A549 (cell line): Measurements from ENCODE around the gene ECM1.

Experiments used
- HDAC2 ChIP-seq: fragments of 200-600 bp; sonication (generic); IDR thresholded peaks from 2 replicates; pipeline ENCODE4 v1.6.1; 2016
- POLR2A ChIP-seq: IDR thresholded peaks from 2 replicates; pipeline ENCODE4 v1.6.1; 2012; ENCODE audit warnings: mild to moderate bottlenecking, low read length
- RCOR1 ChIP-seq: fragments of 150-350 bp; IDR thresholded peaks from 2 replicates; pipeline ENCODE4 v1.6.1; 2014; ENCODE audit warnings: antibody characterized with exemption, low read length, low read depth
- SREBF2 ChIP-seq: fragments of 450-650 bp; IDR thresholded peaks from 2 replicates; pipeline ENCODE4 v1.6.1; 2014; ENCODE audit warnings: mild to moderate bottlenecking, moderate library complexity
- TF ChIP-seq, protein P1 (sequence below): fragments of >200 bp; sonication (Bioruptor Twin); formaldehyde crosslinking; IDR thresholded peaks from 3 replicates; pipeline ENCODE4 v1.5.1; 2016
- TF ChIP-seq, protein P2 (sequence below): fragments of 450-650 bp; IDR thresholded peaks from 2 replicates; pipeline ENCODE4 v1.6.1; 2014; ENCODE audit warnings: antibody characterized with exemption
- TF ChIP-seq, protein P3 (sequence below): fragments of 200-600 bp; sonication (generic); IDR thresholded peaks from 2 replicates; pipeline ENCODE4 v1.6.1; 2016; ENCODE audit warnings: antibody characterized with exemption, mild to moderate bottlenecking, moderate library complexity

DNA sequence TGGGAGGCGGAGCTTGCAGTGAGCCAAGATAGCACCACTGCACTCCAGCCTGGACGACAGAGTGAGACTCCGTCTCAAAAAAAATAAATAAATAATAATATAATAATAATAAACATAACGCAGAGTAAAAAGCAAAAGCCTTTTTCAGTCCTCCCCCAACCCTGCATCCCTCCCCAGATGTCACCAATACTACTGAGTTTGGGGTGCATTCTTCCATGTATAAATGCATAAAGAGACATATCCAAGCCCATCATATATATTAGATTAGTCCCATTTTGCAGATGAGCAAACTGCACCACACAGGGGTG lies 40.4 kb downstream of the ECM1 start:
- TF ChIP-seq POLR2A: no peak
- no peak for TF ChIP-seq RCOR1
- TF ChIP-seq, protein P1, sequence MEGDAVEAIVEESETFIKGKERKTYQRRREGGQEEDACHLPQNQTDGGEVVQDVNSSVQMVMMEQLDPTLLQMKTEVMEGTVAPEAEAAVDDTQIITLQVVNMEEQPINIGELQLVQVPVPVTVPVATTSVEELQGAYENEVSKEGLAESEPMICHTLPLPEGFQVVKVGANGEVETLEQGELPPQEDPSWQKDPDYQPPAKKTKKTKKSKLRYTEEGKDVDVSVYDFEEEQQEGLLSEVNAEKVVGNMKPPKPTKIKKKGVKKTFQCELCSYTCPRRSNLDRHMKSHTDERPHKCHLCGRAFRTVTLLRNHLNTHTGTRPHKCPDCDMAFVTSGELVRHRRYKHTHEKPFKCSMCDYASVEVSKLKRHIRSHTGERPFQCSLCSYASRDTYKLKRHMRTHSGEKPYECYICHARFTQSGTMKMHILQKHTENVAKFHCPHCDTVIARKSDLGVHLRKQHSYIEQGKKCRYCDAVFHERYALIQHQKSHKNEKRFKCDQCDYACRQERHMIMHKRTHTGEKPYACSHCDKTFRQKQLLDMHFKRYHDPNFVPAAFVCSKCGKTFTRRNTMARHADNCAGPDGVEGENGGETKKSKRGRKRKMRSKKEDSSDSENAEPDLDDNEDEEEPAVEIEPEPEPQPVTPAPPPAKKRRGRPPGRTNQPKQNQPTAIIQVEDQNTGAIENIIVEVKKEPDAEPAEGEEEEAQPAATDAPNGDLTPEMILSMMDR: no peak
- TF ChIP-seq, protein P2, sequence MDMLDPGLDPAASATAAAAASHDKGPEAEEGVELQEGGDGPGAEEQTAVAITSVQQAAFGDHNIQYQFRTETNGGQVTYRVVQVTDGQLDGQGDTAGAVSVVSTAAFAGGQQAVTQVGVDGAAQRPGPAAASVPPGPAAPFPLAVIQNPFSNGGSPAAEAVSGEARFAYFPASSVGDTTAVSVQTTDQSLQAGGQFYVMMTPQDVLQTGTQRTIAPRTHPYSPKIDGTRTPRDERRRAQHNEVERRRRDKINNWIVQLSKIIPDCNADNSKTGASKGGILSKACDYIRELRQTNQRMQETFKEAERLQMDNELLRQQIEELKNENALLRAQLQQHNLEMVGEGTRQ: no peak
- no peak for TF ChIP-seq SREBF2
- no peak for TF ChIP-seq HDAC2
- TF ChIP-seq, protein P3, sequence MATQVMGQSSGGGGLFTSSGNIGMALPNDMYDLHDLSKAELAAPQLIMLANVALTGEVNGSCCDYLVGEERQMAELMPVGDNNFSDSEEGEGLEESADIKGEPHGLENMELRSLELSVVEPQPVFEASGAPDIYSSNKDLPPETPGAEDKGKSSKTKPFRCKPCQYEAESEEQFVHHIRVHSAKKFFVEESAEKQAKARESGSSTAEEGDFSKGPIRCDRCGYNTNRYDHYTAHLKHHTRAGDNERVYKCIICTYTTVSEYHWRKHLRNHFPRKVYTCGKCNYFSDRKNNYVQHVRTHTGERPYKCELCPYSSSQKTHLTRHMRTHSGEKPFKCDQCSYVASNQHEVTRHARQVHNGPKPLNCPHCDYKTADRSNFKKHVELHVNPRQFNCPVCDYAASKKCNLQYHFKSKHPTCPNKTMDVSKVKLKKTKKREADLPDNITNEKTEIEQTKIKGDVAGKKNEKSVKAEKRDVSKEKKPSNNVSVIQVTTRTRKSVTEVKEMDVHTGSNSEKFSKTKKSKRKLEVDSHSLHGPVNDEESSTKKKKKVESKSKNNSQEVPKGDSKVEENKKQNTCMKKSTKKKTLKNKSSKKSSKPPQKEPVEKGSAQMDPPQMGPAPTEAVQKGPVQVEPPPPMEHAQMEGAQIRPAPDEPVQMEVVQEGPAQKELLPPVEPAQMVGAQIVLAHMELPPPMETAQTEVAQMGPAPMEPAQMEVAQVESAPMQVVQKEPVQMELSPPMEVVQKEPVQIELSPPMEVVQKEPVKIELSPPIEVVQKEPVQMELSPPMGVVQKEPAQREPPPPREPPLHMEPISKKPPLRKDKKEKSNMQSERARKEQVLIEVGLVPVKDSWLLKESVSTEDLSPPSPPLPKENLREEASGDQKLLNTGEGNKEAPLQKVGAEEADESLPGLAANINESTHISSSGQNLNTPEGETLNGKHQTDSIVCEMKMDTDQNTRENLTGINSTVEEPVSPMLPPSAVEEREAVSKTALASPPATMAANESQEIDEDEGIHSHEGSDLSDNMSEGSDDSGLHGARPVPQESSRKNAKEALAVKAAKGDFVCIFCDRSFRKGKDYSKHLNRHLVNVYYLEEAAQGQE: no peak
